ENCODE measurements around the gene RPL7L1. TPM values are rescaled to one million over a fixed set of nuclear protein-coding genes. Genes with fewer than 3 reads are reported as not detected.

RPL7L1 gene
- total RNA-seq, result 10 to 100 TPM; 66.8 to 82.2 (median 76.9) TPM

- intact Hi-C loops (cut with DNase I), result loop anchor here (5.0 to 10.0 kb wide), 3 partner anchors 55 to 217 kb away; partner anchors contain the start of gene TBCC
- Histone ChIP-seq H3K4me1 (peaks cover 32 to 44% (median 42%) of the 10 kb centered on the region in 4 donors), H3K27me3 (no peaks in the 10 kb centered on the region), H3K27ac (replicated peaks in 1 of 4) (peak within 1 kb of the TSS; percentile 88 to 93 (median 91)), H3K36me3 (peaks cover 19 to 38% (median 30%) of the 10 kb centered on the region in 4 donors), H3K4me3 (peak within 1 kb of the TSS; percentile 56 to 87 (median 70)), H3K9me3 (no peaks in the 10 kb centered on the region)
- DNase-seq (ENCODE audit: extremely low spot score), result peak; percentile 94
- 1% methylated on average over 41 of the region's 41 CpGs for WGBS
- no peak for TF ChIP-seq EP300 (IDR thresholded peaks at IDR 0.05)
- peak in 1 of 3 experiments; percentile 29 for TF ChIP-seq CTCF (IDR thresholded peaks at IDR 0.05)
- TF ChIP-seq POLR2A (IDR thresholded peaks at IDR 0.05; ENCODE audit: low read depth), result no peak
- peak; percentile 85 for TF ChIP-seq POLR2AphosphoS5 (IDR thresholded peaks at IDR 0.05)
Measured at GRCh38 chr6:42879372-42880239, at the start of gene RPL7L1. Gene RPL7L1 (plus strand): TSS chr6:42879616. CDS start chr6:42879911, 295 bp downstream.

- intact Hi-C loops (cut with DNase I), result no loop called here
- H3K4me1 ChIP-seq, result peaks cover 0 to 3% (median 0%) of the 10 kb centered on the region in 4 donors
- no peak for TF ChIP-seq EP300 (IDR thresholded peaks at IDR 0.05)
- TF ChIP-seq POLR2AphosphoS5 (IDR thresholded peaks at IDR 0.05), result no peak
- TF ChIP-seq POLR2A (IDR thresholded peaks at IDR 0.05; ENCODE audit: low read depth), result no peak
- TF ChIP-seq CTCF (IDR thresholded peaks at IDR 0.05), result no peak
- no peak for DNase-seq (ENCODE audit: extremely low spot score)
- H3K27me3 ChIP-seq, result no peaks in the 10 kb centered on the region
- no peak overlapping the region for H3K27ac ChIP-seq (replicated peaks in 1 of 4)
- 85% methylated on average over 3 of the region's 3 CpGs for WGBS
- H3K9me3 ChIP-seq, result no peaks in the 10 kb centered on the region
- H3K4me3 ChIP-seq, result no peak overlapping the region
- peaks cover 19 to 81% (median 51%) of the 10 kb centered on the region in 4 donors for H3K36me3 ChIP-seq
Measured at GRCh38 chr6:42831237-42831636, 48.2 kb upstream of the RPL7L1 start.

- peaks cover 11 to 72% (median 34%) of the 10 kb centered on the region in 4 donors for H3K36me3 ChIP-seq
- H3K27me3 ChIP-seq, result no peaks in the 10 kb centered on the region
- H3K27ac ChIP-seq (replicated peaks in 1 of 4), result no peak overlapping the region
- no peak overlapping the region for H3K4me3 ChIP-seq
- DNase-seq (ENCODE audit: extremely low spot score), result no peak
- H3K4me1 ChIP-seq, result peaks cover 0 to 3% (median 0%) of the 10 kb centered on the region in 4 donors
- TF ChIP-seq CTCF (IDR thresholded peaks at IDR 0.05) (no peak), POLR2A (IDR thresholded peaks at IDR 0.05; ENCODE audit: low read depth) (no peak), EP300 (IDR thresholded peaks at IDR 0.05) (no peak), POLR2AphosphoS5 (IDR thresholded peaks at IDR 0.05) (no peak)
- intact Hi-C loops (cut with DNase I), result no loop called here
- H3K9me3 ChIP-seq, result no peaks in the 10 kb centered on the region
- 98% methylated on average over 5 of the region's 5 CpGs for WGBS
Measured at GRCh38 chr6:42834056-42834455, 45.4 kb upstream of the RPL7L1 start.

GRCh38 chr6:42841844-42842584 is 37.4 kb upstream of the RPL7L1 start:
- no peak for DNase-seq (ENCODE audit: extremely low spot score)
- 71% methylated on average over 6 of the region's 6 CpGs for WGBS
- H3K4me1 ChIP-seq, result no peaks in the 10 kb centered on the region
- H3K27me3 ChIP-seq, result no peaks in the 10 kb centered on the region
- peaks cover 0 to 32% (median 10%) of the 10 kb centered on the region in 4 donors for H3K36me3 ChIP-seq
- no peak overlapping the region for H3K27ac ChIP-seq (replicated peaks in 1 of 4)
- TF ChIP-seq POLR2A (IDR thresholded peaks at IDR 0.05; ENCODE audit: low read depth) (no peak), POLR2AphosphoS5 (IDR thresholded peaks at IDR 0.05) (no peak), CTCF (IDR thresholded peaks at IDR 0.05) (no peak), EP300 (IDR thresholded peaks at IDR 0.05) (no peak)
- H3K4me3 ChIP-seq, result no peak overlapping the region
- H3K9me3 ChIP-seq, result no peaks in the 10 kb centered on the region
- intact Hi-C loops (cut with DNase I), result no loop called here

Measured in esophagus muscularis mucosa (tissue), 4 donors.